T-helper 1 cell treated with Interleukin-12 subunit alpha and Interleukin-12 subunit beta and Interleukin-4 antibody, amounts not matched to agents 30 ng/mL and 1 ng/mL, for 36 hours (primary cell): ENCODE results near the gene FBXO34. TPM values are rescaled to one million over a fixed set of nuclear protein-coding genes. Genes with fewer than 3 reads are reported as not detected.
"Not testable (repeated sequence)": the region's sequence is repeated elsewhere in the genome, so short reads cannot be mapped to it uniquely, and the experiment has no call there.

Experiments
- intact Hi-C: fragments of 100-400 bp; cut with micrococcal nuclease; formaldehyde crosslinking; loops from one replicate; pipeline ENCODE4 v1.15.1; 2024
- total RNA-seq: library from RNA; stranded (reverse); gene quantifications from 2 replicates; pipeline ENCODE4 v1.2.3, GENCODE V29; 2022

The FBXO34 gene
- total RNA-seq, 1 donor from 2014 or later, result 17.7 TPM

DNA sequence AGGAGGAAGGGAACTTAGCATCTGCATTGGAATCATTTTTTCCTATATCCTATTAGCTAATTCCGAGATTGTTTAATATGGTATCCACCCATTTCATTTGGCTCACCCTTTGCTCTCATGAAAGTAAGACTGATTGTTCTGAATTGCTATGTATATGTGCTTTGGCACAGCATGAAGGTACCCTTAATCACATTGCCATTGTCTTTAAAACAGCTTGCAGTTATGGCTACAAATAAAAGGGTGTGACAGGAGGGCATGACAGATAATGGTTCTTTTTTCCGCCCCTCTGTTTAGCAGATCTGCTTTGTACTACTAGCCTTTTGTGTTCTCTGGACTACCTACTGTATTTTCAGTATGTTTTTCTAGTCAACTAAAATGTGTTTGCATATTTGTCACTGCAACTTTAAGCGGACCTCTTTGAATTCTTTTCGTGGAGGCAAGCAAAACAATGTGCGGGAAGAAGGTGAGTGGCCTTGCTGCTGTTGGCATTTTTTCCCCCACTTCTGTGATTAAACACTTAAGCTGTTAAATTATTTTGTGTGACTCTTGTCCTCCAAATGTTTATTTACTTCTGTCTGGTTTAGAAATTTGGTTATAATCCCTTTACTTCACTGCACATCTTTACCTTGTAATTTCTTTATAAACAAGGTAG lies 35.8 kb downstream of the FBXO34 start:
- intact Hi-C loops, result no loop called here

GRCh38 chr14:55309154-55309553 lies 37.9 kb downstream of the FBXO34 start:
- intact Hi-C loops, result no loop called here

- intact Hi-C loops, result no loop called here
These were observed 38.6 kb downstream of the FBXO34 start for GRCh38 chr14:55309761-55310365.

DNA sequence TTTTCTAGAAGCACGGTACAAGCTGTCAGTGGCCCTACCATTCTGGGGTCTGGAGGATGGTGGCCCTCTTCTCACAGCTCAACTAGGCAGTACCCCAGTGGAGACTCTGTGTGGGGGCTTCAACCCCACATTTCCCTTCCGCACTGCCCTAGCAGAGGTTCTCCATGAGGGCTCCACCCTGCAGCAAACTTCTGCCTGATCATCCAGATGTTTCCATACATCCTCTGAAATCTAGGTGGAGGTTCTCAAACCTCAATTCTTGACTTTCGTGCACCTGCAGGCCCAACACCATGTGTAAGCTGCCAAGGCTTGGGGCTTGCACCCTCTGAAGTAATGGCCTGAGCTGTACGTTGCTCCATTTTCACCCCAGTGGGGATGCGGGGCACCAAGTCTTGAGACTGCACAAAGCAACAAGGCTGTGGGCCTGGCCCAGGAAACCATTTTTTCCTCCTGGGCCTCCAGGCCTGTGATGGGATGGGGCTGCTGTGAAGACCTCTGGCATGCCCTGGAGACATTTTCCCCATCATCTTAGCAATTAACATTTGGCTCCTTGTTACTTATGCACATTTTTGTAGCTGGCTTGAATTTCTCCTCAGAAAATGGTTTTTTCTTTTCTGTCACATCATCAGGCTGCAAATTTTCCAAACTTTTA lies 41.3 kb downstream of the FBXO34 start:
- intact Hi-C loops, result not testable (repeated sequence)

GRCh38 chr14:55313480-55313879 lies 42.3 kb downstream of the FBXO34 start:
- intact Hi-C loops, result no loop called here

DNA sequence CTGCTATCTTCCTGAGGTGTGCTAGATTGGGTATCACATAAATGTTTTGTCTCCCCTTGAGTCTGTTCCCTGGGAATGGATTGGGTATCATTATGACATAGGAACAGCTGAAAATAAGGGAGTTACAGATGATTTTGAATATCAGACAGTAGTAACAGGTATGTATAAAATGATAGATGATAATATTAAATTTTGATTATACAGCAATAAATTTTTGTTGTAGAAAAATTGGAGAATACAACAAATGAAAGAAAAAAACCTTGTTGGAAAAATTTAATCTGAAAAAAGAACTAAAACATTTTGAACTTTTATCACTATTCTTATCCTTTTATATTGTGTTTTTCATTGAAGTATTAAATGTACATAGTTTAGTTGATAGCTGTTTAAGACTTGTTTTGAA lies 43.2 kb downstream of the FBXO34 start:
- intact Hi-C loops, result no loop called here

GRCh38 chr14:55316564-55316963 lies 45.3 kb downstream of the FBXO34 start:
- intact Hi-C loops, result no loop called here

- intact Hi-C loops, result no loop called here
These were observed 46.5 kb downstream of the FBXO34 start for GRCh38 chr14:55317542-55318306.

DNA sequence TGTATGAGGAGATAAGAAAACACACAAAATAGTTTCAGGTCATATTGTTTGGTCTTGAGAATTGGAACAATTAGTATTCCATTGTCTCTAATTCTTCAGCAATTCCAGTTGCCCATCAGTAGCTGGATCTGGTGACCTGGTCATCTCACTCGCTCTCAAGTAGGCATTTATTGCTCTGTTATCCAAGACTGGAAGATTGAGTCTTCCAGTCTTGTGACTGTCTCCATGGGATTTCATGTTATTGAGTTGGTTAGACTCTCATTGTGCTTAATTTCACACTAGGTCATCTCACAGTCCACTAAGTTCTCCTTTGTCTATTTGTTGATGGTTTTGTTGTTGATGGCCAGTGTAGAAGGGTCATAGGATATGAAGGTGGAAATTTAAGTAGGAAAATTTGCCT lies 47.5 kb downstream of the FBXO34 start:
- intact Hi-C loops, result no loop called here

- intact Hi-C loops, result no loop called here
These were observed 52.7 kb downstream of the FBXO34 start for GRCh38 chr14:55323910-55324309.

GRCh38 chr14:55324812-55325211 lies 53.6 kb downstream of the FBXO34 start:
- intact Hi-C loops, result no loop called here

DNA sequence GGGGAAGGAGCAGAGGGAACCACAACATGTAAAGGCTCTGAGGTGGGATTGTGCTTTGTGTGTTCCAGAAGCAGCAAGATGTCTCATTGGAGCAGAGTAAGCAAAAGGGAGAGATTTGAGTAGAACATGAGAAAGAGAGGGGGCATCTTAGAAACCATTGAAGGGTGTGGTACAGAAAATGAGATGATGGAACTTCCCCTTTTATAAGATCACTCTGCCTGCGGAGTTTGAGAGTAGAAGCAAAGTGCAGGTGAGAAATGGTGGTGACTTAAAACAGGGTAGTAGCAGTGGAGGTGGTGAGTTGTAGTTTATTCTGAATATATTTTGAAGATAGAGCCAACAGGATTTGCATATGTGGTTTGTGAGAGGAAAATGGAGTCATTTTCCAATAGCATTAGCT lies 56.0 kb downstream of the FBXO34 start:
- intact Hi-C loops, result no loop called here

DNA sequence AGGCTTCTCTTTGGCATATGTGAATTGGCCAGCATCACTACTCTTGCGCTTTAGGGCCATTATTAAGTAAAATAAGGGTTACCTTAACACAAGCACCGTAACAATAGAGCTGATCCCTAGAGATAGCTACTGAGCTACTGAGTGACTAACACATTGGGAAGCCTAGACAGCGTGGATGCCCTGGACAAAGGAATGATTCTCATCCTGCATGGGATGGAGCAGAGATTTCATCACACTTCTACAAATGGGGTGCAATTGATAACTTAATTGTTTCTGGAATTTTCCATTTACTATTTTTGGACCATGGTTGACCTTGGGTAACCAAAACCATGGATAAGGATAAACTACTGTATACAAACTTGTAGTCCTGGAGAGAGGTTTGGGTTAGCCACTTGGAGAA lies 57.1 kb downstream of the FBXO34 start:
- intact Hi-C loops, result no loop called here

DNA sequence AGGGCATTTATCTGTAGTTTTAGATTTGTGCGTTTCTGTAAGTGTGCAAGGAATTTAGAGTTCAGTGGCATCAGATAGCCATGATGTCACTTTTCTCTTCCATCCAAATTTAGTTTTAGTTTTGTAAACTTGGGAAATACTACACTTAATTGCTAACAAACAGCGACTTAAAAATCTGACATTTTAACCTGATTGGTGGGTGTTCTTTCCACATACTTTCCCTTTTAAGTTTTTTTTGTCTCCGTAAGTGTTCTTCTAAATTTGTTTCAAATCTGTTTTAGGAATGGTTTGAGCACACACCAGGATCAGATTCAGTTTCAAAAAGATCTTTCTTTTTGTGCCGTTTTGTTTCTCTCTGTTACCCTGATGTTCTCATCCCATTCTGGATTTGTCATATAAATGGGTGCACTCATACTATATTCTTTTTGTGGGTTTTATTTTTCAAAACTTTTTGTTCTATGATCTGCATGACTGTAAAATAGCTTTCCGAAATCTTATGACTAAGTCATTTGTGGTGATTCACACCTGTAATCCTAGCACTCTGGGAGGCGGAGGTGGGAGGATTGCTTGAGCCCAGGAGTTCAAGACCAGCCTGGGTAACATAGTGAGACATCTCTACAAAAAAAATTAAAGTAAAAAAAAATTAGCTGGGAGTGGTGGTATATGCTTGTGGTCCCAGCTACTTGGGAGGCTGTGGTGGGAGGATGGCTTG lies 58.9 kb downstream of the FBXO34 start:
- intact Hi-C loops, result loop anchor here (5.0 kb wide), 3 partner anchors 57 to 428 kb away; partner anchors contain the start of genes ATG14 and GCH1

DNA sequence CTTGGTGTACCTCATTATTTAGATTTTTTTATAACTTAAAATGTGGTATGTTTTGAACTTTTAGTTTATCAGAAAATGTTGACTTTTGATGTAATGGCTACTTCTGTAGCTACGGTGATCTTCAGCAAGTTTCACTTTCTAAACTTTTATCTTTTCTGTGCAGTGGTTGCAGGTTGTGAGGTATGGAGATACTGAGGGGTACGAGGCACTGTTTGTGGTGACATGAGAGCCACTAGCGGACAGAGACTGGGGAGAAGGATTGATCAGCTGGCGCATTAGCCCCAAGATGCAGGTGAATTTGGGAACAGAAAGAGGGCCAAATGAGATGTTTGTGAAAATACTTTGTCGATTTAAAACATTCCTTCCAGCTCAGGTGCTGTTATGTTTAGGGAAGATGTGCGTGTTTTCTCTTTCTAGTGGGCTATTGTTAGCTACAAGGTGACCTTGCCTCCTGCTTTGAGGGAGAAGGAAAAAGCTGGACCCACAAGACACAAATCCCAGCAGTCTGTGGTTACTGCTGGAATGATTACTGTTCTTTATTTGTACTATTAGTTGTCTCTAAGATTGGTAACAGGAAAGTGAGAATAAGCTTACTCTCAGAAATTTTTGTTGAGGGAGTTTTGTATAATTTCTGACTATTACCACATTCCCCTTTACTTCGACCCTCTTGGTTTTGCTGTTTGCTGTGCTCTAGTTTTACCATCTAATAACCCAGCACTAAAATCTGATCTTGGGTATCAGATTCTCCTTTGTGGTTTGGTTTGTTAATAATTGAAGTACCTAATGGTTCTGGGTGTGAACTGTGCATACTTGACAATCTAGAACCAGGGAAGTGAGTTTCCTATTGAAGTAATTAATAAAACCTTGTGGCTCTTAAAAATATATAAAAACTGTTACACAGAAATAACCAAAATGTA lies 61.7 kb downstream of the FBXO34 start:
- intact Hi-C loops, result loop anchor here (1.0 to 5.0 kb wide), 6 partner anchors 41 to 431 kb away; partner anchors contain the start of genes ATG14, DLGAP5, FBXO34 and GCH1

DNA sequence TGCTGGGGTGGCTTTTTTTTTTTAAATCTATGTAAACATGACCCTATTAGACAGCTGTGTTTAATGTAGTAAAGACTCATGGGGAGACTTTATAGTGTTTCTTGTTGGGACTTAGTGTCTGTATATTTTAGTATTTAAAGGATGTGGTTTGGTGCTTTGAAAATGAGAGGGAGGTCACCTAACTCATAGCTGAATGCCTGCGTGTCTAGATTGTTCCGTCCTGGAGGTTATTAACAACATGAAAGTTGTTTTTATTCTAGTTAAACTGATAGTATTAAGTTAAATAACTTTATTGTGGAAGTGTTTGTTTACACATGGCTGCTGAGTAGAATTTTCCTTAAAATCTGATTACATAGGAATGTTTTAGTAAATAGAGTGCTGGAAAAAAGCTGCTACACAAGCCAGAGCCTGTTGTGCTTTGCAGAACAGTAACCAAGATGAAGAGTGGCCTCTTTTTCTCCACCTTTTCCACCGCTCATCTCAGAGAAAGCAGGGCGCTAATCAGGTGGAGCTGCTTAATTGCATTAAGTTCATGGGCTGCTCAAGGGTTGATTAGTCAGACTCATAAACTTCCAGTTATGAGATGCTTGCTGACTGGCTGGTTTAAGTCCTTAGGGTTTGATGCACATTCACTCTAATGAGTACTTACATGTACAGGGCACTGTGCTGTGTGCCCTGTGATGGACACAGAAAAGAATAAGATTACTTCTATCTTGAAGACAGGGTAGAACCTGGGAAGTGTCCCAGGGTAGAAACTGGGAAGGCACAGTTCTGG lies 62.7 kb downstream of the FBXO34 start:
- intact Hi-C loops, result loop anchor here (2.0 to 5.0 kb wide), 4 partner anchors 53 to 432 kb away; partner anchors contain the start of genes ATG14, DLGAP5 and GCH1

- intact Hi-C loops, result loop anchor here (5.0 kb wide), 2 partner anchors 124 to 781 kb away; partner anchors contain the start of gene PELI2
These were observed 64.9 kb downstream of the FBXO34 start for GRCh38 chr14:55336162-55336561.

- intact Hi-C loops, result loop anchor here (1.0 to 5.0 kb wide), 5 partner anchors 18 to 781 kb away; partner anchors contain the start of genes FBXO34 and PELI2
These were observed 65.5 kb downstream of the FBXO34 start for GRCh38 chr14:55336691-55337090.

DNA sequence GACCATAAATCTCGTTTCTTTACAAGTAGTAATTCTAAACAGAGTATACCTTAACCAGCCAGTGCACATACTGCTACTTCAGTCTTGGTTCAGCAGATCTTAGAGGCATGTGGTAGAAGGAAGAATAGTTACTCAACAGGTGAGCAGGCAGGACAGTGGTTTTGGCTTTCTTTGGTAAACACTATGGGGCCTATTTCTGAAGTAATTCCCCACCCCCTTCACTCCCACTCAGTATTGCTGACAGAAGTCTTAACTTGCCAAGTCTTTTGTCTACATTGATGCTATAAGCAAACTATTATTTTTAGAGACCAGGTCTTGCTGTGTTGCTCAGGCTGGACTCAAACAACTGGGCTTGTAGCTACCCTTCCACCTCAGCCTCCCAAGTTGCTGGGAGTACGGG lies 68.5 kb downstream of the FBXO34 start:
- intact Hi-C loops, result loop anchor here (5.0 kb wide), 2 partner anchors 127 to 778 kb away; partner anchors contain the start of gene PELI2
